ENCODE results near the gene GALNT8.

The GALNT8 gene

GRCh38 chr12:4767186-4767585 lies 47.0 kb downstream of the GALNT8 start:
- no peaks in the 10 kb centered on the region for H3K9me3 ChIP-seq
- no peaks in the 10 kb centered on the region for H3K4me1 ChIP-seq
- in situ Hi-C loops (cut with MboI; ENCODE audit: low sequenced_read_pairs), result no loop called here
- H3K36me3 ChIP-seq (replicated peaks), result no peaks in the 10 kb centered on the region
- H3K27me3 ChIP-seq (ENCODE audit: low read depth), result no peaks in the 10 kb centered on the region
- no peak for DNase-seq (ENCODE audit: low spot score in 2 of 2)
- no peak overlapping the region for H3K4me3 ChIP-seq

GRCh38 chr12:4768341-4768740 lies 48.1 kb downstream of the GALNT8 start:
- H3K4me1 ChIP-seq, result no peaks in the 10 kb centered on the region
- no peaks in the 10 kb centered on the region for H3K36me3 ChIP-seq (replicated peaks)
- H3K9me3 ChIP-seq, result no peaks in the 10 kb centered on the region
- no peak for DNase-seq (ENCODE audit: low spot score in 2 of 2)
- in situ Hi-C loops (cut with MboI; ENCODE audit: low sequenced_read_pairs), result no loop called here
- no peak overlapping the region for H3K4me3 ChIP-seq
- no peaks in the 10 kb centered on the region for H3K27me3 ChIP-seq (ENCODE audit: low read depth)

DNA sequence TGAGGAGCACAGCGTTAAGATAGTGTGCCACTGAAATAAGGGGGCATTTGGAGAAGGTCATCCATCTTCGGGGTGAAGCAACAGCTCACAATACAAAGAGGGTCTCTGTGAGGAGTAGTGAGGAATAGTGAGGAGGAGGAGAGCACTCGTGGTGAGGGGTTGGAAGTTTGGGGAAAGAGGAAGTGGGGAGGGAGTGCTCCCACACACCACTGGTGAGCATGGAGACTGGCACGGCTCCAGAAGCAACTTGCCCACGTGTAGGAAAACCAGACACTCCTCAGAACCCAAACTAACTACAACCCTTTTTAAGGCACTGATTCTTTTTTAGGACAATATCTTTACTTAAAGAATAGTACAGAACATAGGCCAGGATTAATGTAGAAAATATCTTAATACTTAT lies 48.9 kb downstream of the GALNT8 start:
- in situ Hi-C loops (cut with MboI; ENCODE audit: low sequenced_read_pairs), result no loop called here
- DNase-seq (ENCODE audit: low spot score in 2 of 2), result no peak
- no peaks in the 10 kb centered on the region for H3K27me3 ChIP-seq (ENCODE audit: low read depth)
- H3K4me3 ChIP-seq, result no peak overlapping the region
- H3K4me1 ChIP-seq, result no peaks in the 10 kb centered on the region
- H3K36me3 ChIP-seq (replicated peaks), result no peaks in the 10 kb centered on the region
- no peaks in the 10 kb centered on the region for H3K9me3 ChIP-seq

- H3K4me3 ChIP-seq, result no peak overlapping the region
- H3K9me3 ChIP-seq, result no peaks in the 10 kb centered on the region
- H3K27me3 ChIP-seq (ENCODE audit: low read depth), result peaks cover 4% of the 10 kb centered on the region; the same call in 1 of the 2 replicates
- H3K4me1 ChIP-seq, result no peaks in the 10 kb centered on the region
- no peaks in the 10 kb centered on the region for H3K36me3 ChIP-seq (replicated peaks)
- no peak for DNase-seq (ENCODE audit: low spot score in 2 of 2)
- in situ Hi-C loops (cut with MboI; ENCODE audit: low sequenced_read_pairs), result no loop called here
Measured at GRCh38 chr12:4771172-4771959, 51.2 kb downstream of the GALNT8 start.

GRCh38 chr12:4771960-4772566 lies 51.9 kb downstream of the GALNT8 start:
- DNase-seq (ENCODE audit: low spot score in 2 of 2), result no peak
- in situ Hi-C loops (cut with MboI; ENCODE audit: low sequenced_read_pairs), result no loop called here

DNA sequence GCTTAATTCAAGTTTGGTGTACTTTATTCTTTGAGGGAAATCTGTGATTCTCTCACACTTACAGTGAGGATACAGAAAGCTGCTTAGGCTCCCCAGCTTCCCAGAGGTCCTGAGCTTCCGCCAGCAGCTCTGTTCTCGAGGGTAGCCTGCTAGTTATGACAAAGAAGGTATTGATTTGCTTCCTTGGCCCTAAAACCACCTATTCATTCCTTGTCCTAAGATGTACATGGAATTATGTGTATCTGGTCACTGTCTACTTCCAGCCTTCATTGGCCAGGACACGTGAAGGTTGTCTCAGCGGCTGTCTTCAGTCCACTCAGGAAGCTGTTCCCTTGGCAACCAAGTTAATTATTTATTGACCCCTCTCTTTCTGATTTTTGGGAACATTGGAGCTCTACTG lies 55.7 kb downstream of the GALNT8 start:
- Histone ChIP-seq H3K4me1 (no peaks in the 10 kb centered on the region), H3K27me3 (ENCODE audit: low read depth) (peaks cover 4% of the 10 kb centered on the region; the same call in 1 of the 2 replicates), H3K4me3 (no peak overlapping the region), H3K36me3 (replicated peaks) (no peaks in the 10 kb centered on the region), H3K9me3 (no peaks in the 10 kb centered on the region)
- in situ Hi-C loops (cut with MboI; ENCODE audit: low sequenced_read_pairs), result no loop called here
- DNase-seq (ENCODE audit: low spot score in 2 of 2), result no peak

More at GRCh38 chr12:4771960-4772566, 51.9 kb downstream of the GALNT8 start:
- no peak overlapping the region for H3K4me3 ChIP-seq
- H3K4me1 ChIP-seq, result no peaks in the 10 kb centered on the region
- H3K9me3 ChIP-seq, result no peaks in the 10 kb centered on the region
- H3K36me3 ChIP-seq (replicated peaks), result no peaks in the 10 kb centered on the region
- H3K27me3 ChIP-seq (ENCODE audit: low read depth), result peaks cover 4% of the 10 kb centered on the region; the same call in 1 of the 2 replicates

- Histone ChIP-seq H3K9me3 (no peaks in the 10 kb centered on the region), H3K36me3 (replicated peaks) (no peaks in the 10 kb centered on the region), H3K4me3 (no peak overlapping the region), H3K4me1 (no peaks in the 10 kb centered on the region), H3K27me3 (ENCODE audit: low read depth) (peaks cover 4% of the 10 kb centered on the region; the same call in 1 of the 2 replicates)
- no peak for DNase-seq (ENCODE audit: low spot score in 2 of 2)
- in situ Hi-C loops (cut with MboI; ENCODE audit: low sequenced_read_pairs), result no loop called here
Measured at GRCh38 chr12:4779749-4780148, 59.5 kb downstream of the GALNT8 start.

- no peak for DNase-seq (ENCODE audit: low spot score in 2 of 2)
- Histone ChIP-seq H3K4me1 (no peaks in the 10 kb centered on the region), H3K4me3 (no peak overlapping the region), H3K9me3 (no peaks in the 10 kb centered on the region), H3K36me3 (replicated peaks) (no peaks in the 10 kb centered on the region), H3K27me3 (ENCODE audit: low read depth) (no peaks in the 10 kb centered on the region)
- in situ Hi-C loops (cut with MboI; ENCODE audit: low sequenced_read_pairs), result no loop called here
Measured at GRCh38 chr12:4780641-4781611, 60.7 kb downstream of the GALNT8 start.

DNA sequence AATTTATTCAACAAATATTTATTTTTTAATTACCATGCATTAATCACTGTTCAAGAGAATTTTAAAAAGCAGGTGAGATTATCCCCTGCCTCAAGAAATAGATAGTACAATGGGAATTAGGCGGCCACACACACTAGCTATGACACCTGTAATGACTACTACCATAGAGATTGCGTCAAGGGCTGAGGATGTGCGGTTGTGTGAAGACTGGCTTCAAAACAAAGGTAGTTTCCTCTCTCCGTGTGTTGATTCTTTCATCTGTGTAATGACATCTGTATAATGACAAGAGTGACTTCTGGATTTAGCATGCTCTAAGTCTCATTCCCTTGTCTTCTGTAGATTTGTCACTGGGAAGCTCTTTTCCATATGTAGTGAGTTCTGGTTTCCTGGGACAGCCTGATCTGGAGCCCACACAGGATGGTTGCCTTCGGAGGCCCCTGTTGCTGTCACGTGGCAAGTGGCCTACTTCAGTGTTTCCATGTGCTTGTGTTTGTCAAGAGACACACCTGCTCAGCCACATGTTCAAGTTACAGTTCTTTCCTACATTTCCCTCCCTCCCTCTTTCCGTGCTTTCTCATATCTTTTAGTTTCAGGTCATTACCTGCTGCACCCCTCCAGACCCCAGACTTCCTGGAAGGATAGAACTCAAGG lies 64.3 kb downstream of the GALNT8 start:
- Histone ChIP-seq H3K4me3 (no peak overlapping the region), H3K4me1 (no peaks in the 10 kb centered on the region), H3K27me3 (ENCODE audit: low read depth) (no peaks in the 10 kb centered on the region), H3K9me3 (no peaks in the 10 kb centered on the region), H3K36me3 (replicated peaks) (no peaks in the 10 kb centered on the region)
- in situ Hi-C loops (cut with MboI; ENCODE audit: low sequenced_read_pairs), result no loop called here
- DNase-seq (ENCODE audit: low spot score in 2 of 2), result no peak

DNA sequence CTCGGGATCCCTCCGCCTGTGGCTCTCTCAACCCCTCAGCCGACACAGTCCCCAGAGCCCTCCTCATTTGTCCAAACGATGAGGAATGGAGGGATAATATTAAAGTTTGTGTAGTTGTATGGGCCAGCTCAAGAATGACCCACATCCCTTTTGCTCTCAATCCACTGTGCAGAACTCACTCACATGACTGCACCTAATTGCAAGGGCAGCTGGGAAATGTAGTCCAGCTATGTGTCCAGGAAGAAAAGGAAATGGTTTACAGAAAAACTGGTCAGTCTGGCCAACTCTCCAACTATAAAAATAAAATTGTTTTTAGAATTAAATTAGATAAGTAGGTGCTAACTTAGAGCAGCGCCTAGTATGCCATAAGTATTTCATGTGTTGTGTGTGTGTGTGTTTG lies 66.6 kb downstream of the GALNT8 start:
- no peak overlapping the region for H3K4me3 ChIP-seq
- H3K4me1 ChIP-seq, result no peaks in the 10 kb centered on the region
- no peak for DNase-seq (ENCODE audit: low spot score in 2 of 2)
- no peaks in the 10 kb centered on the region for H3K9me3 ChIP-seq
- no peaks in the 10 kb centered on the region for H3K27me3 ChIP-seq (ENCODE audit: low read depth)
- in situ Hi-C loops (cut with MboI; ENCODE audit: low sequenced_read_pairs), result no loop called here
- H3K36me3 ChIP-seq (replicated peaks), result no peaks in the 10 kb centered on the region

- Histone ChIP-seq H3K36me3 (replicated peaks) (no peaks in the 10 kb centered on the region), H3K4me1 (no peaks in the 10 kb centered on the region), H3K4me3 (no peak overlapping the region), H3K9me3 (no peaks in the 10 kb centered on the region), H3K27me3 (ENCODE audit: low read depth) (no peaks in the 10 kb centered on the region)
- DNase-seq (ENCODE audit: low spot score in 2 of 2), result no peak
- in situ Hi-C loops (cut with MboI; ENCODE audit: low sequenced_read_pairs), result no loop called here
Measured at GRCh38 chr12:4787965-4788364, 67.8 kb downstream of the GALNT8 start.

DNA sequence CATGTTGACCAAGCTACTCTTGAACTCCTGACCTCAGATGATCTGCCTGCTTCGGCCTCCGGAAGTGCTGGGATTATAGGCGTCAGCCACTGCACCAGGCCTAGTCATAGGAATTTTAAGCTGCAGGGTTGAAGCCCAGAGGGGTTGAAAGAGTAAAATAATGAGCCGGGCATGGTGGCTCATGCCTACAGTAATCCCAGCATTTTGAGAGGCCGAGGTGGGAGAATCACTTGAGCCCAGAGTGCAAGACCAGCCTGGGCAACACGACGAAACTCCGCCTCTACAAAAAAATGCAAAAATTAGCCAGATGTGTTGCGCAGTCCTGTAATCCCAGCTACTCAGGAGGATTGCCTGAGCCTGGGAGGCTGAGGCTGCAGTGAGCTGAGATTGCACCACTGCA lies 69.6 kb downstream of the GALNT8 start:
- no peak overlapping the region for H3K4me3 ChIP-seq
- DNase-seq (ENCODE audit: low spot score in 2 of 2), result no peak
- in situ Hi-C loops (cut with MboI; ENCODE audit: low sequenced_read_pairs), result no loop called here
- H3K9me3 ChIP-seq, result no peaks in the 10 kb centered on the region
- H3K36me3 ChIP-seq (replicated peaks), result no peaks in the 10 kb centered on the region
- no peaks in the 10 kb centered on the region for H3K27me3 ChIP-seq (ENCODE audit: low read depth)
- H3K4me1 ChIP-seq, result no peaks in the 10 kb centered on the region

GRCh38 chr12:4791497-4791896 lies 71.3 kb downstream of the GALNT8 start:
- H3K36me3 ChIP-seq (replicated peaks), result no peaks in the 10 kb centered on the region
- no peaks in the 10 kb centered on the region for H3K4me1 ChIP-seq
- no peaks in the 10 kb centered on the region for H3K27me3 ChIP-seq (ENCODE audit: low read depth)
- in situ Hi-C loops (cut with MboI; ENCODE audit: low sequenced_read_pairs), result no loop called here
- DNase-seq (ENCODE audit: low spot score in 2 of 2), result no peak
- H3K9me3 ChIP-seq, result no peaks in the 10 kb centered on the region
- H3K4me3 ChIP-seq, result no peak overlapping the region
